MM.1S (cell line): ENCODE measurements around the gene ZNG1C.
"Not testable (repeated sequence)": the region's sequence is repeated elsewhere in the genome, so short reads cannot be mapped to it uniquely, and the experiment has no call there.

Source experiments
- DNase-seq: peaks from one replicate; pipeline ENCODE4 v3.0.0-alpha.2; 2015
- H2AFZ ChIP-seq: fragments of 300-600 bp; sonication (generic); 2 replicates; pipeline ENCODE4 v1.6.0; 2016; ENCODE audit warnings: antibody characterized with exemption, low read length
- H3F3A ChIP-seq: fragments of 300-600 bp; sonication (generic); 2 replicates; pipeline ENCODE4 v1.6.1; 2016; ENCODE audit warnings: mild to moderate bottlenecking, antibody characterized with exemption, low read length, moderate library complexity, mixed read lengths; ENCODE audit not compliant: insufficient read depth
- H3K27ac ChIP-seq: fragments of 300-600 bp; sonication (generic); 2 replicates; pipeline ENCODE4 v1.5.1; 2016; ENCODE audit warnings: mild to moderate bottlenecking, low read length
- H3K27me3 ChIP-seq: fragments of 300-600 bp; sonication (generic); replicated peaks from 2 replicates; pipeline ENCODE4 v1.6.0; 2016; ENCODE audit warnings: low read length; ENCODE audit not compliant: insufficient read depth
- H3K36me3 ChIP-seq: fragments of 300-600 bp; sonication (generic); replicated peaks from 2 replicates; pipeline ENCODE4 v1.6.1; 2016; ENCODE audit warnings: mild to moderate bottlenecking, low read length, mixed read lengths; ENCODE audit not compliant: insufficient read depth
- H3K4me1 ChIP-seq: fragments of 300-600 bp; sonication (generic); 2 replicates; pipeline ENCODE4 v1.6.1; 2016; ENCODE audit warnings: low read length, mixed read lengths
- H3K4me2 ChIP-seq: fragments of 300-600 bp; sonication (generic); 2 replicates; pipeline ENCODE4 v1.6.0; 2016; ENCODE audit warnings: low read depth, low read length
- H3K4me3 ChIP-seq: fragments of 300-600 bp; sonication (generic); 2 replicates; pipeline ENCODE4 v1.5.1; 2016; ENCODE audit warnings: low read length, mixed read lengths
- H3K79me2 ChIP-seq: fragments of 300-600 bp; sonication (generic); 2 replicates; pipeline ENCODE4 v1.6.1; 2016; ENCODE audit warnings: mixed run types, low read length, mixed read lengths
- H3K9ac ChIP-seq: fragments of 300-600 bp; sonication (generic); 2 replicates; pipeline ENCODE4 v1.6.1; 2016; ENCODE audit warnings: low read length, mixed read lengths
- H3K9me2 ChIP-seq: fragments of 300-600 bp; sonication (generic); replicated peaks from 2 replicates; pipeline ENCODE4 v1.6.1; 2016; ENCODE audit warnings: mild to moderate bottlenecking, low read length, mixed read lengths; ENCODE audit not compliant: insufficient read depth
- H3K9me3 ChIP-seq: fragments of 300-600 bp; sonication (generic); replicated peaks from 2 replicates; pipeline ENCODE4 v1.6.1; 2016; ENCODE audit warnings: mild to moderate bottlenecking, low read length, mixed read lengths; ENCODE audit not compliant: insufficient read depth
- H4K20me1 ChIP-seq: fragments of 300-600 bp; sonication (generic); 2 replicates; pipeline ENCODE4 v1.6.1; 2016; ENCODE audit warnings: mild to moderate bottlenecking, low read length, moderate library complexity, mixed read lengths; ENCODE audit not compliant: insufficient read depth

ZNG1C gene

GRCh38 chr9:68330531-68331173 is 88.9 kb downstream of the ZNG1C start:
- not testable (repeated sequence) for H3K36me3 ChIP-seq, H3K79me2 ChIP-seq, H3K4me2 ChIP-seq, H3K4me3 ChIP-seq, H3K9ac ChIP-seq, H3K4me1 ChIP-seq, H3F3A ChIP-seq, H3K27me3 ChIP-seq, H2AFZ ChIP-seq, DNase-seq, H3K9me3 ChIP-seq, H3K27ac ChIP-seq, H3K9me2 ChIP-seq, H4K20me1 ChIP-seq

DNA sequence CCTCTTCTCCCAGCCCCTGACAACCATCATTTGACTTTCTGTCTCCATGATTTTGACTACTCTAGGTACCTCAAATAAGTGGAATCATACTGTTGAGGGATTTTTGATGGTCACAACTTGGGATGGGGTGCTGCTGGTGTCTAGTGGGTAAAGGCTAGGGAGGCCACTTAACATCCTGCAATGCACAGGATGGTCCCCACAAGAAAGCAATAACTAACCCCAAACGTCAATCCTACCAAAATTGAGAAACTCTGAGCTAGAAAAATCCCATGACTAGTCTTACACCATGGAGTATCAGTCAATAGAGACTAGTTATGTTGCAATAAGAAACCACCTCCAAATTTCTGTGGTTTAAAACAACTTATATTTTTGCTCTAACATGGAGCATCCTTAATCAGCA is 90.3 kb downstream of the ZNG1C start:
- not testable (repeated sequence) for H3K27me3 ChIP-seq, H4K20me1 ChIP-seq, H3K9ac ChIP-seq, H2AFZ ChIP-seq, H3K36me3 ChIP-seq, H3K79me2 ChIP-seq, H3K4me3 ChIP-seq, DNase-seq, H3K4me2 ChIP-seq, H3K27ac ChIP-seq, H3K4me1 ChIP-seq, H3K9me3 ChIP-seq, H3K9me2 ChIP-seq, H3F3A ChIP-seq

DNA sequence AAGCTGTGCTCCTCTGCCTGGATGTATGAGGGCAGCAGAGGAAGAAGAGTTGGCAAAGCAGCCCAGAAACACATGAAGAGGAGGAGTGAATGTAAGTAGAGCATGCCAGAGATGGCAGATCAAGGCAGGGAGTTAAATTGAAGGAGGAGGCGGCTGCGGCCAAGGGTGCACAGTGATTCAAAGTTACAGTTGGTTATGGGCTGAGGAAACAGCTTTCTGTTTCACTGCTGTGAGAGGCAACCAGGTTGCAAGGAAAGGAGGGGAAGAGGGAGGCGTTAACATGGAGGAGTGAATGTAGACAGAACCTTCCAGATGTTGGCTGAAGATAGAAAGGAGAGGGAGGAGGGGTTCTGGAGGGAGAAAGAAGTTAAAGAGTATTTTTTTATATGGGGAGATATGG is 94.2 kb downstream of the ZNG1C start:
- not testable (repeated sequence) for H3K9me2 ChIP-seq, H3K4me2 ChIP-seq, H3K79me2 ChIP-seq, H3K27ac ChIP-seq, H3K4me3 ChIP-seq, H3K36me3 ChIP-seq, H3F3A ChIP-seq, H3K9ac ChIP-seq, H2AFZ ChIP-seq, H4K20me1 ChIP-seq, H3K4me1 ChIP-seq, H3K9me3 ChIP-seq, H3K27me3 ChIP-seq, DNase-seq

DNA sequence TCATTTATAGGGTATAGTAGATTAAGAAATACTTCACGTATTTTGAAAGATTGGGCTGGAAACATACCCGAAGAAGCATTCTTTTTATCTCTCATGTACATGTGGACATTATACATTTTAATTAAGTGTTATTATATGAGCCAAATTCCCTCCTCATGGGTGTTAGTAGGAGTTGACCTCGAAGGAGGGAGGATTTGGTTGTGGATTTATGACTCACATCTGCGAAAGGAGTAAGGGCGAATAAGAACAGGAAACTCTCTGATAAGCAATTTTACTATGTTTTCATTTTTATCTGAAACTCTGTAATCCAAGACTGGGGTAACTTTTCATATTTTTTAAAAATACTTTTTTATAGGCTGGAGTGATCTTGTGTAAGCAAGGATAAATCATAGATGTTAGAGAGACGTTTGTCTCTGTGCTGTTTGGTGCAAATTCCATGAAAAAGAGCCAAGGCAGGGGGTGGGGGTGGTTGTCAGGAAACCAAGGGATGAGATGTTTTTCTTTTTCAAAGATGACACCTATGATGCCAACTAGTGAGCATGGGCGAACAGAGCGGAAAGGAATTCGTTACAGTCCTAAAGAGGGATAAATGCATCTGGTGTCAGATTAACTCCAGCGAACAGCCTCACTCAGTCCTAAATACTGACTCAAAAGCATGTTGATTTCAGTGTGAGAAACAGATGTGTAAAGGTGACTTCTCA is 95.0 kb downstream of the ZNG1C start:
- H3K9ac ChIP-seq, H3K79me2 ChIP-seq, H3K9me3 ChIP-seq, H3K27ac ChIP-seq, H3K27me3 ChIP-seq, H2AFZ ChIP-seq, H3K36me3 ChIP-seq, H3K4me1 ChIP-seq, H4K20me1 ChIP-seq, DNase-seq, H3K4me2 ChIP-seq, H3F3A ChIP-seq, H3K4me3 ChIP-seq, H3K9me2 ChIP-seq: not testable (repeated sequence)

DNA sequence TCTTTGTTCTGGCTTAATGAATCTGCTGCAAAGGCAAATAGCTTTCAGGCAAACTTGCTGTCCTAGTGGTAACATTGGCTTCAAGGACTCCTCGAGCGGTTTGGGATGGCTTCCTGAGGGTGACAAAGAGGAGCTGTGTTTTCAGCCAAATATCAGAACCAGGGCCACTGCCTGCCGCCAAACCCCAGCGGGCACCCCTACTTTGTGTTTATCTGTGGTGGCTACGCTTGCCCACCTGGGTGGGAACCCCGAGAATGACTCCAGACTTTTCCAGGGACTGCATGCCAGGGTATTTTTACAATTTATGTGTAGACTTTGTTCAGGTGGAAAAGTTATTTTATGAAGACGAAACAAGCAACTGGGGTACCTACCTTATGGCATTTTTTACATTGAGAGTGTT is 96.2 kb downstream of the ZNG1C start:
- not testable (repeated sequence) for H3K36me3 ChIP-seq, H3K4me1 ChIP-seq, H4K20me1 ChIP-seq, H3K4me3 ChIP-seq, H3F3A ChIP-seq, H3K4me2 ChIP-seq, H3K27me3 ChIP-seq, H3K9me3 ChIP-seq, H3K79me2 ChIP-seq, H3K9ac ChIP-seq, H2AFZ ChIP-seq, H3K9me2 ChIP-seq, DNase-seq, H3K27ac ChIP-seq

- H3K27ac ChIP-seq, DNase-seq, H3K4me1 ChIP-seq, H3K4me3 ChIP-seq, H3K9me3 ChIP-seq, H3K36me3 ChIP-seq, H3K9me2 ChIP-seq, H3K79me2 ChIP-seq, H3K27me3 ChIP-seq, H3F3A ChIP-seq, H2AFZ ChIP-seq, H3K4me2 ChIP-seq, H3K9ac ChIP-seq, H4K20me1 ChIP-seq: not testable (repeated sequence)
Observed at GRCh38 chr9:68342265-68343025, 100.7 kb downstream of the ZNG1C start.

GRCh38 chr9:68343242-68343641 is 101.5 kb downstream of the ZNG1C start:
- not testable (repeated sequence) for DNase-seq, H3F3A ChIP-seq, H3K79me2 ChIP-seq, H3K4me1 ChIP-seq, H2AFZ ChIP-seq, H3K9me3 ChIP-seq, H3K9me2 ChIP-seq, H3K36me3 ChIP-seq, H3K9ac ChIP-seq, H3K4me2 ChIP-seq, H3K27ac ChIP-seq, H3K4me3 ChIP-seq, H3K27me3 ChIP-seq, H4K20me1 ChIP-seq

- H3K9ac ChIP-seq, H3K9me2 ChIP-seq, H3F3A ChIP-seq, DNase-seq, H3K79me2 ChIP-seq, H3K27me3 ChIP-seq, H3K9me3 ChIP-seq, H3K4me3 ChIP-seq, H2AFZ ChIP-seq, H3K4me2 ChIP-seq, H3K4me1 ChIP-seq, H3K36me3 ChIP-seq, H3K27ac ChIP-seq, H4K20me1 ChIP-seq: not testable (repeated sequence)
Observed at GRCh38 chr9:68343992-68344391, 102.2 kb downstream of the ZNG1C start.
